GM12874 (cell line): ENCODE results near the gene CERCAM.

Source experiments
- CTCF ChIP-seq: IDR thresholded peaks from 2 replicates; pipeline ENCODE4 v1.5.1; 2011; ENCODE audit warnings: low read depth, mild to moderate bottlenecking, control low read depth, low read length, moderate library complexity; ENCODE audit not compliant: insufficient read depth

CERCAM gene

GRCh38 chr9:128394379-128395168 lies 26.1 kb upstream of the CERCAM start:
- no peak for TF ChIP-seq CTCF

- no peak for TF ChIP-seq CTCF
Measured at GRCh38 chr9:128396970-128397613, 23.6 kb upstream of the CERCAM start.

- TF ChIP-seq CTCF, result no peak
Measured at GRCh38 chr9:128397831-128398230, 22.8 kb upstream of the CERCAM start.

- TF ChIP-seq CTCF, result no peak
Measured at GRCh38 chr9:128399861-128400260, 20.8 kb upstream of the CERCAM start.

- no peak for TF ChIP-seq CTCF
Measured at GRCh38 chr9:128404560-128404959, 16.1 kb upstream of the CERCAM start.

GRCh38 chr9:128405077-128405779 lies 15.4 kb upstream of the CERCAM start:
- no peak for TF ChIP-seq CTCF

GRCh38 chr9:128405780-128406171 lies 14.9 kb upstream of the CERCAM start:
- no peak for TF ChIP-seq CTCF
